AG04450 (cell line): ENCODE measurements around the gene C1orf35. TPM values are rescaled to one million over a fixed set of nuclear protein-coding genes. Genes with fewer than 3 reads are reported as not detected.

ENCODE experiments used
- CTCF ChIA-PET: fragments of 300-600, 350-600 bp; formaldehyde crosslinking; extraction: SDS; loops from one replicate; lab custom pipeline; 2022; ENCODE audit warnings: antibody characterized with exemption, inconsistent platforms; lab: Charles Lee
- POLR2A ChIA-PET: fragments of 350-600 bp; formaldehyde crosslinking; extraction: SDS; loops from one replicate; lab custom pipeline; 2021; ENCODE audit warnings: antibody characterized with exemption, inconsistent platforms; lab: Yijun Ruan, JAX
- DNase-seq: peaks from one replicate; pipeline ENCODE4 v3.0.0-alpha.2; 2011; ENCODE audit warnings: low read depth, low spot score
- H3K27ac ChIP-seq: one replicate; pipeline ENCODE4 v1.5.1; 2012; ENCODE audit warnings: low read depth, low read length, control low read depth
- H3K27me3 ChIP-seq: one replicate; pipeline ENCODE4 v1.6.0; 2012; ENCODE audit warnings: low read length; ENCODE audit not compliant: control insufficient read depth, insufficient read depth
- H3K4me3 ChIP-seq: 2 replicates; pipeline ENCODE4 v1.5.1; 2011; ENCODE audit warnings: mild to moderate bottlenecking, low read depth, low read length, control low read depth
- H3K9me3 ChIP-seq: 2 replicates; pipeline ENCODE4 v1.5.1; 2012; ENCODE audit warnings: low read length; ENCODE audit not compliant: control insufficient read depth, insufficient read depth
- polyA plus RNA-seq: library from polyadenylated mRNA; depleted of rRNA; stranded (reverse); fragments of >200 nt; gene quantifications from 2 replicates; pipeline ENCODE4 v1.2.3, GENCODE V29; 2011
- TF ChIP-seq, protein P1 (sequence below): IDR thresholded peaks from 2 replicates; pipeline ENCODE4 v1.5.1; 2011; ENCODE audit warnings: low read depth, low read length, control low read depth, inconsistent platforms

C1orf35 gene
- polyA plus RNA-seq, 1 experiment, result 3.6 TPM

GRCh38 chr1:228082214-228082917 is 20.8 kb downstream of the C1orf35 start, which contains the start of gene ARF1:
TSS of gene ARF1 (plus strand) at chr1:228082708. CDS start at chr1:228097115, 14,407 bp downstream.
- Histone ChIP-seq H3K27me3 (no peaks in the 10 kb centered on the region), H3K9me3 (peaks cover 8% of the 10 kb centered on the region; the same call in 1 of the 2 replicates), H3K4me3 (peak within 1 kb of the TSS; percentile 99), H3K27ac (peak within 1 kb of the TSS; percentile 73)
- DNase-seq, result peak; percentile 83
- ChIA-PET CTCF (interaction anchor here (0.5 to 1.4 kb wide), 3 partner anchors 307 to 1534 kb away, joined by 3 to 6 read pairs (median 6); no protein-coding TSS in a partner anchor), POLR2A (interaction anchor here (0.5 to 1.2 kb wide), 7 partner anchors 9 to 288 kb away, joined by 3 to 9 read pairs (median 4); no protein-coding TSS in a partner anchor)
- TF ChIP-seq, protein P1, sequence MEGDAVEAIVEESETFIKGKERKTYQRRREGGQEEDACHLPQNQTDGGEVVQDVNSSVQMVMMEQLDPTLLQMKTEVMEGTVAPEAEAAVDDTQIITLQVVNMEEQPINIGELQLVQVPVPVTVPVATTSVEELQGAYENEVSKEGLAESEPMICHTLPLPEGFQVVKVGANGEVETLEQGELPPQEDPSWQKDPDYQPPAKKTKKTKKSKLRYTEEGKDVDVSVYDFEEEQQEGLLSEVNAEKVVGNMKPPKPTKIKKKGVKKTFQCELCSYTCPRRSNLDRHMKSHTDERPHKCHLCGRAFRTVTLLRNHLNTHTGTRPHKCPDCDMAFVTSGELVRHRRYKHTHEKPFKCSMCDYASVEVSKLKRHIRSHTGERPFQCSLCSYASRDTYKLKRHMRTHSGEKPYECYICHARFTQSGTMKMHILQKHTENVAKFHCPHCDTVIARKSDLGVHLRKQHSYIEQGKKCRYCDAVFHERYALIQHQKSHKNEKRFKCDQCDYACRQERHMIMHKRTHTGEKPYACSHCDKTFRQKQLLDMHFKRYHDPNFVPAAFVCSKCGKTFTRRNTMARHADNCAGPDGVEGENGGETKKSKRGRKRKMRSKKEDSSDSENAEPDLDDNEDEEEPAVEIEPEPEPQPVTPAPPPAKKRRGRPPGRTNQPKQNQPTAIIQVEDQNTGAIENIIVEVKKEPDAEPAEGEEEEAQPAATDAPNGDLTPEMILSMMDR, result no peak

DNA sequence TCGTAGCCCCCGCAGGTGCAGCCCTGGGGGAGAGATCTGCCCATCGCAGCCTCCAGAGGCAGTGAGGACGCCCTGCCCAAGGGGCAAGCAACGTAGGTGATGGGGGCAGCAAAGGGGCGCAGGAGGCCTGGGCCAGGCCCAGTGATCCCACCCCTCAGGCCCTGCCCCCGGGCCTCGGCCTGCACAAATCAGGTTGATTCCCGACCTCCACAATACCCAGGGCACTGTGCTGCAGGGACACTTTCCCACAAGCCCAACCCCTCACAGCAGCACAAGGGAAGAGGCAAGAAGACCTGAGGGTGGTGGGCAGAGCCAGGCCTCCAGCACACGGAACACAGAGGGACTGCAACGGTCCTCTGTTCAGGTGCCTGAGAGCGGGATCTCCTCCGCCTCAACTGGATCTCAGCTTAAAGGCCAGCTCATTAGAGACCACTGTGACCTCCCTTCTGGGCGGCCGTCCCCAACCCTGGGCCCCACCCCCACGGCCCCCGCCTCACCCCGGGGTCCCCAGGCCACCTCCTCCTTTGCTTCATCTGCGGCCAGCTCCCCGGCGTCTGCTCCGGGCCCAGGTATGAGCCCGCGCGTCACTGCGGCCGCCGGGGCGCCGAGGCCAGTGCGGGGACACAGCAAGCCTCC is 21.4 kb downstream of the C1orf35 start:
- TF ChIP-seq, protein P1, result no peak
- Histone ChIP-seq H3K27me3 (no peaks in the 10 kb centered on the region), H3K27ac (no peak overlapping the region), H3K9me3 (peaks cover 8% of the 10 kb centered on the region; the same call in 1 of the 2 replicates), H3K4me3 (peak overlapping the region; percentile 84)
- DNase-seq, result no peak
- ChIA-PET CTCF (interaction anchor here (0.5 to 1.4 kb wide), 2 partner anchors 308 to 539 kb away, joined by 3 to 6 read pairs; no protein-coding TSS in a partner anchor), POLR2A (interaction anchor here (0.5 to 1.2 kb wide), 6 partner anchors 10 to 97 kb away, joined by 3 to 9 read pairs (median 4); no protein-coding TSS in a partner anchor)

GRCh38 chr1:228081144-228081543 is 22.0 kb downstream of the C1orf35 start:
- CTCF ChIA-PET, result no interaction called here

DNA sequence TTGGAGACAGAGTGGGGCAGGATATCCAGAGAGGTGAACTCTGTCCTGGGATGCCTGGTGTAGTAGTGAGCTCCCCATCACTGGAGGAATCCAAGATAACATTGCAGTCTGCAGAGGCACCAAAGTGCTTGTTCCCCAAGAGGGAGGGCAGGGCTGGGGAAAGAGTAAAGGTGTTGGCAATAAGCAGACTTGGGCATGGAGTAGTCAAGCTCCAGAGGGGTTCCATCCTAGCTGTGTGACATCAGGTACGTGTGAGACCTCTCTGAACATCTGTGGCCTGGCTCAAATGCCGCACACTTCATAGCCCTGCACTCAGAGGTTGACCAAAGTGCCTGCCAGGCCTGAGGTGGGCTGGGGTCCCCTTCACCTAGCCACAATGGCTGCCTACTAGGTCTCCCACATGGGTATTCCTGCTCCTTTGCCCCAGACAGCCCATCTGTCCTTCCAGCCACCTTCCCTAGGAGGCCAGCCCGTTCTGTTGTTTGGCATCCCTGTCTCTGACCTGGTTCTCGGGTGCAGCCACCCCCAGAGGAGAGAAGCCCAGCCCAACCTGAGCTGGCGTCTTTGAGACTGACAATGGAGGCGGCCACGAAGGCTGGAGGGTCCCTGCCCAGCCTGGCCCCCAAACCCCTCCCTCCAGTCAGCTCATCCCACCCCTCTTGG is 23.4 kb downstream of the C1orf35 start:
- Histone ChIP-seq H3K9me3 (peaks cover 8% of the 10 kb centered on the region; the same call in 1 of the 2 replicates), H3K27ac (no peak overlapping the region), H3K27me3 (no peaks in the 10 kb centered on the region), H3K4me3 (no peak overlapping the region)
- ChIA-PET POLR2A (interaction anchor here (1.1 kb wide), 1 partner anchor 320 kb away, joined by 3 read pairs; no protein-coding TSS in a partner anchor), CTCF (no interaction called here)
- TF ChIP-seq, protein P1, result no peak
- DNase-seq, result no peak

More at GRCh38 chr1:228081144-228081543, 22.0 kb downstream of the C1orf35 start:
- H3K9me3 ChIP-seq, result peaks cover 8% of the 10 kb centered on the region; the same call in 1 of the 2 replicates
- H3K27me3 ChIP-seq, result no peaks in the 10 kb centered on the region
- H3K27ac ChIP-seq, result no peak overlapping the region
- no peak for DNase-seq
- POLR2A ChIA-PET, result interaction anchor here (1.2 kb wide), 1 partner anchor 70 kb away, joined by 4 read pairs; no protein-coding TSS in a partner anchor
- TF ChIP-seq, protein P1, result no peak
- H3K4me3 ChIP-seq, result peak overlapping the region; percentile 84
